Peyer's patch (tissue), 4 donors: Measurements from ENCODE around the gene RILPL2. TPM values are rescaled to one million over a fixed set of nuclear protein-coding genes. Genes with fewer than 3 reads are reported as not detected.
"Not testable (repeated sequence)": the region's sequence is repeated elsewhere in the genome, so short reads cannot be mapped to it uniquely, and the experiment has no call there.

Experiments used
- DNase-seq, 3 donors: peaks; one replicate each; pipeline ENCODE4 v3.0.0-alpha.2; 2017 to 2019
- H3K27ac ChIP-seq, 4 donors: fragments of 200-600 bp; sonication (generic); one replicate each; pipeline ENCODE4 v1.5.1; 2016 to 2019
- H3K27me3 ChIP-seq, 2 donors: fragments of 200-600 bp; sonication (generic); one replicate each; pipeline ENCODE4 v1.5.1; 2019
- H3K36me3 ChIP-seq, 3 donors: fragments of 200-600 bp; sonication (generic); one replicate each; pipeline ENCODE4 v1.5.1; 2016 to 2019
- H3K4me1 ChIP-seq, 4 donors: fragments of 200-600 bp; sonication (generic); one replicate each; pipeline ENCODE4 v1.5.1; 2016 to 2019
- H3K4me3 ChIP-seq, 4 donors: fragments of 200-600 bp; sonication (generic); 1 replicate in 3 of 4; 2 replicates in 1 of 4; pipeline ENCODE4 v1.5.1; 2016 to 2019; ENCODE audit warnings: mild to moderate bottlenecking in 1 of 4
- H3K9me3 ChIP-seq, 4 donors: fragments of 200-600 bp; sonication (generic); one replicate each; pipeline ENCODE4 v1.5.1; 2016 to 2019; ENCODE audit warnings: mild to moderate bottlenecking in 1 of 4
- CTCF ChIP-seq, 6 experiments: fragments of 450-650 bp in 4 of 6; fragments of 200-600 bp in 2 of 6; sonication (generic) in 1 of 6; IDR thresholded peaks; one replicate each; pipeline ENCODE4 v1.5.1; 2017 to 2019; ENCODE audit warnings: antibody characterized with exemption in 6 of 6, mild to moderate bottlenecking in 3 of 6, moderate library complexity in 1 of 6
- POLR2A ChIP-seq, 2 donors: fragments of 450-650 bp; IDR thresholded peaks; one replicate each; pipeline ENCODE4 v1.5.1; 2017; ENCODE audit warnings: antibody characterized with exemption in 2 of 2, mild to moderate bottlenecking in 2 of 2, moderate library complexity in 2 of 2
- total RNA-seq, 4 donors: library from RNA; depleted of rRNA; stranded (reverse); fragments of >200 nt; gene quantifications; one replicate each; pipeline ENCODE4 v1.1.0, GENCODE V29; 2016

RILPL2 gene
- total RNA-seq, 4 donors from 2014 or later, result 0.70 to 9.9 (median 2.3) TPM

- Histone ChIP-seq H3K36me3 (peaks cover 0 to 15% (median 0%) of the 10 kb centered on the region in 3 donors), H3K9me3 (no peaks in the 10 kb centered on the region)
- no peak for TF ChIP-seq CTCF (IDR thresholded peaks at IDR 0.05)
- TF ChIP-seq POLR2A (IDR thresholded peaks at IDR 0.05), result no peak
Observed at GRCh38 chr12:123472438-123472849, 36.0 kb upstream of the RILPL2 start.

GRCh38 chr12:123471374-123472068, 35.0 kb upstream of the RILPL2 start:
- H3K9me3 ChIP-seq, result no peaks in the 10 kb centered on the region
- TF ChIP-seq CTCF (IDR thresholded peaks at IDR 0.05) (no peak), POLR2A (IDR thresholded peaks at IDR 0.05) (no peak)
- H3K27ac ChIP-seq, result no peak overlapping the region
- peaks cover 0 to 15% (median 0%) of the 10 kb centered on the region in 3 donors for H3K36me3 ChIP-seq
- H3K27me3 ChIP-seq, result no peaks in the 10 kb centered on the region
- no peak for DNase-seq
- peaks cover 0 to 7% (median 0%) of the 10 kb centered on the region in 4 donors for H3K4me1 ChIP-seq
- no peak overlapping the region for H3K4me3 ChIP-seq

More at GRCh38 chr12:123472438-123472849, 36.0 kb upstream of the RILPL2 start:
- no peak for DNase-seq
- Histone ChIP-seq H3K27ac (no peak overlapping the region), H3K4me1 (peaks cover 0 to 7% (median 0%) of the 10 kb centered on the region in 4 donors), H3K4me3 (no peak overlapping the region), H3K27me3 (no peaks in the 10 kb centered on the region)

- no peak for DNase-seq
- Histone ChIP-seq H3K9me3 (no peaks in the 10 kb centered on the region), H3K27ac (no peak overlapping the region), H3K27me3 (no peaks in the 10 kb centered on the region), H3K4me3 (no peak overlapping the region), H3K4me1 (no peaks in the 10 kb centered on the region), H3K36me3 (peaks cover 0 to 20% (median 0%) of the 10 kb centered on the region in 3 donors)
- no peak for TF ChIP-seq CTCF (IDR thresholded peaks at IDR 0.05)
- no peak for TF ChIP-seq POLR2A (IDR thresholded peaks at IDR 0.05)
Observed at GRCh38 chr12:123469978-123470377, 33.5 kb upstream of the RILPL2 start.

- Histone ChIP-seq H3K36me3 (peaks cover 0 to 31% (median 0%) of the 10 kb centered on the region in 3 donors), H3K27me3 (no peaks in the 10 kb centered on the region), H3K27ac (no peak overlapping the region), H3K9me3 (no peaks in the 10 kb centered on the region), H3K4me3 (no peak overlapping the region), H3K4me1 (no peaks in the 10 kb centered on the region)
- no peak for DNase-seq
- TF ChIP-seq POLR2A (IDR thresholded peaks at IDR 0.05), result no peak
- peak in 3 of 6 experiments; percentile 31 to 34 (median 31) for TF ChIP-seq CTCF (IDR thresholded peaks at IDR 0.05)
Observed at GRCh38 chr12:123468786-123469185, 32.3 kb upstream of the RILPL2 start.

GRCh38 chr12:123465084-123465483, 28.6 kb upstream of the RILPL2 start:
- H3K4me1 ChIP-seq, result peaks cover 0 to 1% (median under 1%) of the 10 kb centered on the region in 4 donors
- no peak overlapping the region for H3K4me3 ChIP-seq
- TF ChIP-seq CTCF (IDR thresholded peaks at IDR 0.05) (no peak), POLR2A (IDR thresholded peaks at IDR 0.05) (no peak)
- no peak overlapping the region for H3K27ac ChIP-seq
- DNase-seq, result no peak
- H3K27me3 ChIP-seq, result no peaks in the 10 kb centered on the region
- no peaks in the 10 kb centered on the region for H3K9me3 ChIP-seq
- peaks cover 0 to 19% (median 0%) of the 10 kb centered on the region in 3 donors for H3K36me3 ChIP-seq

- H3K4me3 ChIP-seq, H3K27me3 ChIP-seq, H3K9me3 ChIP-seq, H3K27ac ChIP-seq, DNase-seq: not testable (repeated sequence)
- H3K36me3 ChIP-seq, result peaks cover 0 to 19% (median 0%) of the 10 kb centered on the region in 3 donors
- peaks cover 0 to 11% (median 5%) of the 10 kb centered on the region in 4 donors for H3K4me1 ChIP-seq
Observed at GRCh38 chr12:123463174-123463573, 26.7 kb upstream of the RILPL2 start.
